Measurements from ENCODE around the gene APLP2.

DNA sequence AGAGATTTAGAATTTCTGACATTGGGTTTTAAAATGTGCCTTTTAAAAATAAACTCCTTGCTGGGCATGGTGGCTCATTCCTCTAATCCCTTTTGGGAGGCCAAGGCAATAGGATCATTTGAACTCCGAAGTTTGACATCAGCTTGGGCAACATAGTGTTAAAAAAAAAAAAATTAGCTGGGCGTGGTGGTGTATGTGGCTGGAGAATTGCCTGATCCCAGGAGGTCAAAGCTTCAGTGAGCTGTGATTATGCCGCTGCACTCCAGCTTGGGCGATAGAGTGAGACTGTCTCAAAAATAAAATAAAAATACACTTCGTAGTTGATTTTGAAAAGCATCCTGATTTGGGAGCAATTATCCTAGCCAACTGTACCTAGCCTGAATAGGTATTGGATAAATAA lies 3.4 kb upstream of the APLP2 start:
- TF ChIP-seq POLR2A (IDR thresholded peaks at IDR 0.05) (no peak), CTCF (IDR thresholded peaks at IDR 0.05) (no peak)
